HL-60 (cell line): Measurements from ENCODE around the gene HSPBAP1.

Experiments
- CTCF ChIP-seq: IDR thresholded peaks from one replicate; pipeline ENCODE4 v1.5.1; 2011; ENCODE audit warnings: low read length, control low read depth, inconsistent platforms; ENCODE audit not compliant: insufficient read depth
- POLR2AphosphoS5 ChIP-seq: IDR thresholded peaks from 2 replicates; pipeline ENCODE4 v1.6.1; 2012; ENCODE audit warnings: low read depth

GRCh38 chr3:122743581-122744120 is 50.0 kb downstream of the HSPBAP1 start:
- TF ChIP-seq CTCF (no peak), POLR2AphosphoS5 (no peak)
